A673 (cell line): ENCODE data around the gene APMAP. TPM values are rescaled to one million over a fixed set of nuclear protein-coding genes. Genes with fewer than 3 reads are reported as not detected.
A peak's percentile ranks its signal among the peaks of the same experiment; 100 is the strongest.

ENCODE experiments used
- BruUV-seq: library from RNA; stranded (reverse); fragments of 400-500 nt; replicated peaks from 2 replicates; lab custom pipeline; 2021; lab: Mats Ljungman, UMichigan
- CTCF ChIA-PET: fragments of 300-600 bp; sonication (Branson Sonifier 250); formaldehyde crosslinking; loops from one replicate; lab custom pipeline; 2022; ENCODE audit warnings: antibody characterized with exemption; lab: Charles Lee
- POLR2A ChIA-PET: fragments of 300-600 bp; sonication (Branson Sonifier 250); formaldehyde crosslinking; loops from one replicate; lab custom pipeline; 2022; ENCODE audit warnings: antibody characterized with exemption; ENCODE audit not compliant: low non-redundant PET; lab: Charles Lee
- DNase-seq: peaks from one replicate; pipeline ENCODE4 v3.0.0-alpha.2; 2015; ENCODE audit warnings: low spot score
- H3K27ac ChIP-seq: fragments of 200-600 bp; sonication (generic); 2 replicates; pipeline ENCODE4 v1.5.1; 2016; ENCODE audit warnings: mixed run types, low read depth, mild to moderate bottlenecking, mixed read lengths, antibody characterized with exemption, low read length; ENCODE audit not compliant: poor library complexity, severe bottlenecking
- H3K27me3 ChIP-seq: fragments of 200-600 bp; sonication (generic); replicated peaks from 2 replicates; pipeline ENCODE4 v1.6.1; 2017; ENCODE audit warnings: mixed run types, low read depth, mild to moderate bottlenecking, mixed read lengths, antibody characterized with exemption, low read length; ENCODE audit not compliant: insufficient read depth, poor library complexity
- H3K36me3 ChIP-seq: fragments of 200-600 bp; sonication (generic); 2 replicates; pipeline ENCODE4 v1.6.1; 2016; ENCODE audit warnings: mixed run types, mild to moderate bottlenecking, mixed read lengths, antibody characterized with exemption, low read length; ENCODE audit not compliant: insufficient read depth, poor library complexity, severe bottlenecking
- H3K4me1 ChIP-seq: fragments of 200-600 bp; sonication (generic); 2 replicates; pipeline ENCODE4 v1.6.1; 2017; ENCODE audit warnings: mixed run types, mild to moderate bottlenecking, mixed read lengths, antibody characterized with exemption, low read length; ENCODE audit not compliant: insufficient read depth, poor library complexity, severe bottlenecking
- H3K4me3 ChIP-seq: fragments of 200-600 bp; sonication (generic); 2 replicates; pipeline ENCODE4 v1.5.1; 2016; ENCODE audit warnings: low read depth, mixed run types, mild to moderate bottlenecking, mixed read lengths, low read length; ENCODE audit not compliant: poor library complexity, severe bottlenecking
- H3K9me3 ChIP-seq: fragments of 200-600 bp; sonication (generic); 2 replicates; pipeline ENCODE4 v1.6.1; 2016; ENCODE audit warnings: mixed run types, low read depth, mild to moderate bottlenecking, mixed read lengths, antibody characterized with exemption, low read length; ENCODE audit not compliant: poor library complexity, severe bottlenecking
- EZH2 ChIP-seq: fragments of 200-600 bp; sonication (generic); IDR thresholded peaks from 2 replicates; pipeline ENCODE4 v1.6.1; 2017; ENCODE audit warnings: borderline replicate concordance, low read depth, mild to moderate bottlenecking, mixed read lengths, antibody characterized with exemption, low read length; ENCODE audit not compliant: poor library complexity, severe bottlenecking
- intact Hi-C: fragments of 100-400 bp; cut with micrococcal nuclease; formaldehyde crosslinking; loops from one replicate; pipeline ENCODE4 v1.10.0; 2022; ENCODE audit not compliant: unreplicated experiment
- total RNA-seq: library from RNA; stranded (reverse); gene quantifications from 2 replicates; pipeline ENCODE4 v1.2.3, GENCODE V29; 2021
- TF ChIP-seq, protein P1 (sequence below): fragments of 300-800, 200-600 bp; sonication (generic); conservative IDR thresholded peaks from 2 replicates; pipeline ENCODE4 v1.5.1; 2017; ENCODE audit warnings: low read depth, mild to moderate bottlenecking, antibody characterized with exemption, low read length, moderate library complexity, mixed read lengths

The APMAP gene
- total RNA-seq, 1 experiment from 2014 or later: 70.3 TPM

DNA sequence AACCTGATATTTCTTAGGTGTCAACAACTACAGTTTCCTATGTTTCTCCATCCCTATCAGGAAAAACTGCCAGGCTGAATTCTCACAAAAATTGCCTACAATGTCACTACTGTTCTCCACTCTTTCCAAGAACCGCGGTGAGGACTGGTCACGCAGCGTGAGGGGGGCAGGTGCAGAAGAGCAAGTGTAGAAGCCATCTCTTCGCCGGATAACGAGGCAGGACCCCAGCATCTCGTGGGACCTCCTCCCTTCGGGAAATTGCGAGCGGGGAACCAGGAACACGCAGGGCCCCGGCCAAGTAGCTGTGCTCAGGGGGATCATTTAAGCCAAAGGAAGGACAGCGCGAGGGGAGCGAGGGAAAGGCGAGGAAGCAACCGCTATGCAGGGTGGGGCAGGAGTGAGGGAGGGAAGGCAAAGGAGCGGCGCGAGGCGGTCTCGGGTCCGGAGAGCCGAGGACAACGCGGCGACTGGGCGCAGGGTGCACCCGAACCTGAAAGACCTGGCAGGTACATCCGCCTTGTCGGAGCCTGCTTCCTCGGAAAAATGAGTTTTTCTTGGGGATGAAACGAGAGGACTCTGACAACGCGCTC lies 559 bp downstream of the APMAP start:
- H3K4me1 ChIP-seq: peaks cover 18% of the 10 kb centered on the region
- H3K4me3 ChIP-seq: peak overlapping the region; percentile 92
- CTCF ChIA-PET: no interaction called here
- no TSS peak for BruUV-seq
- peak overlapping the region; percentile 85 for H3K27ac ChIP-seq
- peak; percentile 32 for DNase-seq
- TF ChIP-seq, protein P1, sequence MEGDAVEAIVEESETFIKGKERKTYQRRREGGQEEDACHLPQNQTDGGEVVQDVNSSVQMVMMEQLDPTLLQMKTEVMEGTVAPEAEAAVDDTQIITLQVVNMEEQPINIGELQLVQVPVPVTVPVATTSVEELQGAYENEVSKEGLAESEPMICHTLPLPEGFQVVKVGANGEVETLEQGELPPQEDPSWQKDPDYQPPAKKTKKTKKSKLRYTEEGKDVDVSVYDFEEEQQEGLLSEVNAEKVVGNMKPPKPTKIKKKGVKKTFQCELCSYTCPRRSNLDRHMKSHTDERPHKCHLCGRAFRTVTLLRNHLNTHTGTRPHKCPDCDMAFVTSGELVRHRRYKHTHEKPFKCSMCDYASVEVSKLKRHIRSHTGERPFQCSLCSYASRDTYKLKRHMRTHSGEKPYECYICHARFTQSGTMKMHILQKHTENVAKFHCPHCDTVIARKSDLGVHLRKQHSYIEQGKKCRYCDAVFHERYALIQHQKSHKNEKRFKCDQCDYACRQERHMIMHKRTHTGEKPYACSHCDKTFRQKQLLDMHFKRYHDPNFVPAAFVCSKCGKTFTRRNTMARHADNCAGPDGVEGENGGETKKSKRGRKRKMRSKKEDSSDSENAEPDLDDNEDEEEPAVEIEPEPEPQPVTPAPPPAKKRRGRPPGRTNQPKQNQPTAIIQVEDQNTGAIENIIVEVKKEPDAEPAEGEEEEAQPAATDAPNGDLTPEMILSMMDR: no peak
- no peak for TF ChIP-seq EZH2
- POLR2A ChIA-PET: no interaction called here
- H3K36me3 ChIP-seq: no peaks in the 10 kb centered on the region
- no peaks in the 10 kb centered on the region for H3K9me3 ChIP-seq
- H3K27me3 ChIP-seq: no peaks in the 10 kb centered on the region
- intact Hi-C loops: loop anchor here (5.0 to 10.0 kb wide), 2 partner anchors 205 to 233 kb away; partner anchors contain the start of gene ENTPD6

DNA sequence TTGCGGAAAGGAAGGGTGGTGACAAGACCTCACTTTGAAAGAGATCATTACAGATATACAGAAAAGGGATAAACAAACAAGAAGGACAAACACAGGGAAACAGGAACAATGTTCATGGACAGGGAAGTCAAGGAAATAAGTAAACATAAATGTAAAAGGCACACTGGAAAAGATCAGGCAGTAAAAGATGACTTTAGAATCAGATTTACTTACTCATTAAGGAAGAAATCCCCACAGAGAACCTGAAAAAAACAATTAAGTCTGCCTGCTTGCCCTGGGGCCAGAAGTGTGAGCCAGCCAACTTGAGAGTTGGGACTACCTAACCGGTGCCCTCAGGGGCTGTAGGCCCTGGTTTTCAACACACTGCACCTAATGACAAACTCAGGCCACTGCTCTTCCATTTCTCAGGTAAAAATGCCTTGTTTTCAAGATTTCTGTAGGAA lies 1.7 kb downstream of the APMAP start:
- DNase-seq: no peak
- CTCF ChIA-PET: interaction anchor here (0.5 kb wide), 1 partner anchor 354 kb away, joined by 3 read pairs; no protein-coding TSS in a partner anchor
- no peaks in the 10 kb centered on the region for H3K27me3 ChIP-seq
- peaks cover 18% of the 10 kb centered on the region for H3K4me1 ChIP-seq
- BruUV-seq: no TSS peak
- H3K9me3 ChIP-seq: no peaks in the 10 kb centered on the region
- H3K4me3 ChIP-seq: peak overlapping the region; percentile 92
- H3K36me3 ChIP-seq: no peaks in the 10 kb centered on the region
- POLR2A ChIA-PET: no interaction called here
- TF ChIP-seq, protein P1: no peak
- TF ChIP-seq EZH2: no peak
- H3K27ac ChIP-seq: no peak overlapping the region
- intact Hi-C loops: loop anchor here (5.0 to 10.0 kb wide), 2 partner anchors 206 to 234 kb away; partner anchors contain the start of gene ENTPD6

DNA sequence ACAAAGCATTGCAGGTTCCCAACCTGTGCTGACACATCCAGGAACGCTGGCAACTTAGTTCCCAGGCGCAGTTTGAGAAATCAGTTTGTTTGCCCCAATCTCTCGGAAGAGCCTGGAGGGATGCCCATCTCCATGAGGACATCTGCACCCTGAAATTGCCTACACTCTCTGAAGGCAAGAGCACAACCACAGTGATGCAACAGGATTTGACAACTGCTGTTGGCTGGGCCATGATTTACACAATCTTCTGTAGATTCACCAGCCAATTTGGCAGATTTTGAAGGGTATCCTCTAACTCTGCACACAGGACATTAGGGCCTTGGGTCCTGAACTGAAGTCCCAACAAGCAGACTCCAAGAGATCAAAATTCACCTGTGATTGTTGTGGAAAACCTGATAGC lies 3.4 kb downstream of the APMAP start:
- no peak for DNase-seq
- no TSS peak for BruUV-seq
- intact Hi-C loops: no loop called here

More for the DNA sequence above, 3.4 kb downstream of the APMAP start:
- Histone ChIP-seq H3K4me3 (no peak overlapping the region), H3K27me3 (no peaks in the 10 kb centered on the region), H3K27ac (no peak overlapping the region), H3K36me3 (no peaks in the 10 kb centered on the region), H3K4me1 (peaks cover 18% of the 10 kb centered on the region), H3K9me3 (no peaks in the 10 kb centered on the region)
- POLR2A ChIA-PET: no interaction called here
- CTCF ChIA-PET: no interaction called here
- TF ChIP-seq EZH2: no peak
- TF ChIP-seq, protein P1: no peak
